ENCODE data around the gene BAIAP2.

Gene BAIAP2

DNA sequence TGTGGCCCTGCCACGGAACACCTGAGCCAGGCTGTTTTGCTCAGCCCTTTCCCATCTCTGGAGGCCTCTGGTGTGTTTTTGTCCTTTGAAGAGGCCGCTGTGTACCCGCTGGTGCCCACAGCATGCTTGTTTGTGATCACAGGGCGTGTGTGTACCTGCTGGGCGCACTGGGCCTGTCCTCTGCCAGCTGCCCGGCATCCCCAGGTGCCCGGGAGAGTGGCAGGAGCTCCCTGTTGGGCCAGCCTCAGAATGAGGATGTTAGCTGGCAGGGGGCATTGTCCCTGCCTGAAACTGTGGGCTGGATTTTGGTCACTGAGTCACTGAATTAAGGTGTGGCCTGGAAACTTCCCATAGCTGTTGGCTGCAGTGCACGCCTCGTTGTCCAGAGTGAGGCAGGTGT is 31.1 kb downstream of the BAIAP2 start:
- TF ChIP-seq EGR1 (IDR thresholded peaks at IDR 0.05) = peak; percentile 45
- TF ChIP-seq NFIC (IDR thresholded peaks at IDR 0.05) = peak; percentile 87
- TF ChIP-seq, protein P1, sequence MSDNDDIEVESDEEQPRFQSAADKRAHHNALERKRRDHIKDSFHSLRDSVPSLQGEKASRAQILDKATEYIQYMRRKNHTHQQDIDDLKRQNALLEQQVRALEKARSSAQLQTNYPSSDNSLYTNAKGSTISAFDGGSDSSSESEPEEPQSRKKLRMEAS (IDR thresholded peaks at IDR 0.05) = peak; percentile 82
- peak; percentile 91 for TF ChIP-seq FOXM1 (IDR thresholded peaks at IDR 0.05; ENCODE audit: borderline replicate concordance, low read depth)
- TF ChIP-seq RAD21 (IDR thresholded peaks at IDR 0.05; ENCODE audit: low read depth) = peak; percentile 5; the same call in 1 of the 2 replicates
- TF ChIP-seq TCF12 (IDR thresholded peaks at IDR 0.05; ENCODE audit: low read depth) = peak; percentile 99
- TF ChIP-seq CREB1 (IDR thresholded peaks at IDR 0.05; ENCODE audit: low read depth) = no peak
- TF ChIP-seq CEBPB (IDR thresholded peaks at IDR 0.05) = peak; percentile 26; the same call in 1 of the 2 replicates
- TF ChIP-seq TAF1 (IDR thresholded peaks at IDR 0.05; ENCODE audit: low read depth) = no peak
- peak; percentile 95 for TF ChIP-seq EP300 (IDR thresholded peaks at IDR 0.05; ENCODE audit: borderline replicate concordance)
- TF ChIP-seq, protein P2, sequence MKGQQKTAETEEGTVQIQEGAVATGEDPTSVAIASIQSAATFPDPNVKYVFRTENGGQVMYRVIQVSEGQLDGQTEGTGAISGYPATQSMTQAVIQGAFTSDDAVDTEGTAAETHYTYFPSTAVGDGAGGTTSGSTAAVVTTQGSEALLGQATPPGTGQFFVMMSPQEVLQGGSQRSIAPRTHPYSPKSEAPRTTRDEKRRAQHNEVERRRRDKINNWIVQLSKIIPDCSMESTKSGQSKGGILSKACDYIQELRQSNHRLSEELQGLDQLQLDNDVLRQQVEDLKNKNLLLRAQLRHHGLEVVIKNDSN (IDR thresholded peaks at IDR 0.05) = no peak
- TF ChIP-seq TEAD4 (IDR thresholded peaks at IDR 0.05) = peak; percentile 76
- TF ChIP-seq YY1 (IDR thresholded peaks at IDR 0.05; ENCODE audit: low read depth) = no peak
- no peak for TF ChIP-seq ZBTB7A (IDR thresholded peaks at IDR 0.05; ENCODE audit: low read depth)

DNA sequence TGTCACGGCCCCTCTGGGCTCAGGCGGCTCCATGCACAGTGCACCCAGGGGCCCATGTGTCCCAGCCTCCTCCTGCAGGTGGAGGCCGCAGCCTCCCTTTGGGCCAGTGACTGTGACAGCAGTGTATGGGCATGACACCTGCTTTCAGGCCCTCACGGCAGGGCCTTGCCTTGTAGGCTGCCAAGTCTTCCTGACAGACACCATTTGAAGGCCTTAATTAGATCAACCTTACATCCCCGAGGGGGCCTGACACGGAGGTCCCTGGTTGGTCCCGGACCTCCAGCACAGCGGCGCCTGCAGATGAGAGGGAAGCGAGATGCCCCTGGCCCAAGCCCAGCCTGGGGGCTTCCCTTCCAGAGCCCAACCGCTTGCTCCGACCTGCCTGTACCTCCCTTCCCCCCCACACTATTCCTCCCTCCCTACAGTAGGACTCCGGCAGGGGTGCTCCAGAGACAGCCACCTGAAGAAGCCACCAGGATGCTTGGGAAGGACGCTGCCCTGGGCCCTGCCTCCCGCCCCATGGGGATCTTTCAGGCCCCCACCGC is 31.9 kb downstream of the BAIAP2 start:
- no peak for TF ChIP-seq ZBTB7A (IDR thresholded peaks at IDR 0.05; ENCODE audit: low read depth)
- TF ChIP-seq YY1 (IDR thresholded peaks at IDR 0.05; ENCODE audit: low read depth) = no peak
- TF ChIP-seq, protein P1 (IDR thresholded peaks at IDR 0.05) = no peak

DNA sequence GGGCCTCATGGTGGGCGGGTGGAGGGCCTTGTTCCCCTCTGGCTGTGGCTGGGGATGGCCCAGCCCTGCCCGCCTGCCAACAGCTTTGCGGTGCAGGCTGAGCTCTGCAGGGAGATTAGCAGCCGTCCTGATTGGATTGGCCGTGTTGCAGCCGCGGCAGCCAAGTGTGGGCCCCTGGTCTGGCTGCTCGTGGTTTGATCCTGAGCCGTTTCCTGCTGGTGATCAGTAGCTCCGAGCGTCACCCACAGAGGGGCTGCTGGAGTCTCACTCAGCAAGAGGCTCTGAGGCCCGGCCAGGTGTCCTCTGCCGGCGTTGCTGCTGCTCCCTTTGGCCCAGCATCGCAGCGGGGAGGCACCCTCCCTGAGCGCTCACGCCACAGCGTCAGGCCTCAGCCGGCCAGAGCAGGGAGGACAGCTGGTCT is 32.5 kb downstream of the BAIAP2 start:
- TF ChIP-seq TAF1 (IDR thresholded peaks at IDR 0.05; ENCODE audit: low read depth) = no peak
- no peak for TF ChIP-seq ZBTB7A (IDR thresholded peaks at IDR 0.05; ENCODE audit: low read depth)
- TF ChIP-seq, protein P3, sequence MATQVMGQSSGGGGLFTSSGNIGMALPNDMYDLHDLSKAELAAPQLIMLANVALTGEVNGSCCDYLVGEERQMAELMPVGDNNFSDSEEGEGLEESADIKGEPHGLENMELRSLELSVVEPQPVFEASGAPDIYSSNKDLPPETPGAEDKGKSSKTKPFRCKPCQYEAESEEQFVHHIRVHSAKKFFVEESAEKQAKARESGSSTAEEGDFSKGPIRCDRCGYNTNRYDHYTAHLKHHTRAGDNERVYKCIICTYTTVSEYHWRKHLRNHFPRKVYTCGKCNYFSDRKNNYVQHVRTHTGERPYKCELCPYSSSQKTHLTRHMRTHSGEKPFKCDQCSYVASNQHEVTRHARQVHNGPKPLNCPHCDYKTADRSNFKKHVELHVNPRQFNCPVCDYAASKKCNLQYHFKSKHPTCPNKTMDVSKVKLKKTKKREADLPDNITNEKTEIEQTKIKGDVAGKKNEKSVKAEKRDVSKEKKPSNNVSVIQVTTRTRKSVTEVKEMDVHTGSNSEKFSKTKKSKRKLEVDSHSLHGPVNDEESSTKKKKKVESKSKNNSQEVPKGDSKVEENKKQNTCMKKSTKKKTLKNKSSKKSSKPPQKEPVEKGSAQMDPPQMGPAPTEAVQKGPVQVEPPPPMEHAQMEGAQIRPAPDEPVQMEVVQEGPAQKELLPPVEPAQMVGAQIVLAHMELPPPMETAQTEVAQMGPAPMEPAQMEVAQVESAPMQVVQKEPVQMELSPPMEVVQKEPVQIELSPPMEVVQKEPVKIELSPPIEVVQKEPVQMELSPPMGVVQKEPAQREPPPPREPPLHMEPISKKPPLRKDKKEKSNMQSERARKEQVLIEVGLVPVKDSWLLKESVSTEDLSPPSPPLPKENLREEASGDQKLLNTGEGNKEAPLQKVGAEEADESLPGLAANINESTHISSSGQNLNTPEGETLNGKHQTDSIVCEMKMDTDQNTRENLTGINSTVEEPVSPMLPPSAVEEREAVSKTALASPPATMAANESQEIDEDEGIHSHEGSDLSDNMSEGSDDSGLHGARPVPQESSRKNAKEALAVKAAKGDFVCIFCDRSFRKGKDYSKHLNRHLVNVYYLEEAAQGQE (IDR thresholded peaks at IDR 0.05; ENCODE audit: low read depth) = no peak
- TF ChIP-seq, protein P1 (IDR thresholded peaks at IDR 0.05) = no peak

DNA sequence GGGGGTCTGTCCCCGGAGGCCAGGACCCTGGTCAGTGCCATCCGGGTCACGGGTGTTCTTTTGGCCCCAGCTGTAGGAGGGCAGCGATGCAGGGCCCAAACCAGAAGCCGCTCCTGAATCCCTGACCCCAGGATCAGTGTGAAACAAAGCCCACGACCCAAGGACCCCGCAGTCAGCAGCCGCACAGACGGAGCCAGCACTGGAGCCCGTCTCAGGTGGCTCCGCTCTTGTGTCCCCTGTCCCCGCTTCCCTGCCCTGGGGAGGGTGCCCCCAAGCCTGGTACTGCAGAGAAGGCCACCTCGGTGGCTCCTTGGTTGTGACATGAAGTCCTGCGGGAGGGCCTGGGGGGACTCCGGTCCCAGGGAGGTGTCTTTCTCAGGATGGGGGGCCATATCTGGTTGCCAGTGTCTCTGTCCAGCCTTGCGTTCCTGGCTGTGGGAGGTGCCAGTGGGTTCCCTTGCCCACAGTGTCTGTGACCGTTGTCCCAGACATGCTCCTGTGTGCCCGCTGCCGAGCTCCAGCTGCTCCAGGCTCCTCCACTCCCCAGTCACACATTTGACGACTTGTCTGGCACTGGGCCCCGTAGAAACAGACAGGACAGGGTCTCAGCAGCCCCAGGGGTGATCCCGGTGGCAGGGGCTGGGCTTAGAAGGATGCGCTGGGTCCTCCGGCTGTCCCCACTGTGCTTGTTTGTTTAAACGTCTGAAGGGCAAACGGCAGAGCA is 33.6 kb downstream of the BAIAP2 start:
- no peak for TF ChIP-seq CREB1 (IDR thresholded peaks at IDR 0.05; ENCODE audit: low read depth)
- TF ChIP-seq, protein P3 (IDR thresholded peaks at IDR 0.05; ENCODE audit: low read depth) = peak; percentile 46
- no peak for TF ChIP-seq YY1 (IDR thresholded peaks at IDR 0.05; ENCODE audit: low read depth)
- no peak for TF ChIP-seq EGR1 (IDR thresholded peaks at IDR 0.05)
- TF ChIP-seq TAF1 (IDR thresholded peaks at IDR 0.05; ENCODE audit: low read depth) = no peak
- TF ChIP-seq, protein P1 (IDR thresholded peaks at IDR 0.05) = no peak
- no peak for TF ChIP-seq CEBPB (IDR thresholded peaks at IDR 0.05)

DNA sequence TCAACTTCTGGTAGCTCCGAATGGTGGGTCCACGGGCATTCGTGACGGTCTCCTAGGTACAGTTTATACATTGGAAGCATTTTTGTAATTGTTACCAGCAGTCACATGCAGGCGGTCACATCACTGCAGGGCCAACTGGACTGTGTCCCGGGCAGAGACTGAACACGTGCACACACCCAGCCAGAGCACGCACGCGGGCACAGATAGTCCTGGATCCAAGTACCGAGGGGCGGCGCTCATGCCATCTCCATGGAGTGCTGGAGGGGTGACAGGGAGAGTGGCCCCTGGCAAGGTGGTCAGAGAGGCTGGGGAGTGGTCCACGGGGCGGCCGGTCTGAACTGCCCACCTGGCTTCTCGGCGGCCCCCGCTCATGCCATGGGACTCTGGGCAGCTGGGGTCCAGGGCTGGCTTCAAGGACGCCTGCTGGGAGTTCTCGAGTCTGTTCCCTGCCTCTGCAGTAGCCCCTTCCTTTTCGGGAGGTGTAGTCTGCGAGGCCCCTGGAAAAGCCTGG is 34.2 kb downstream of the BAIAP2 start:
- no peak for TF ChIP-seq EGR1 (IDR thresholded peaks at IDR 0.05)
- TF ChIP-seq NFIC (IDR thresholded peaks at IDR 0.05) = no peak
- no peak for TF ChIP-seq CEBPB (IDR thresholded peaks at IDR 0.05)
- TF ChIP-seq EP300 (IDR thresholded peaks at IDR 0.05; ENCODE audit: borderline replicate concordance) = no peak
- no peak for TF ChIP-seq RAD21 (IDR thresholded peaks at IDR 0.05; ENCODE audit: low read depth)
- TF ChIP-seq, protein P1 (IDR thresholded peaks at IDR 0.05) = no peak
- TF ChIP-seq TEAD4 (IDR thresholded peaks at IDR 0.05) = no peak
- TF ChIP-seq, protein P2 (IDR thresholded peaks at IDR 0.05) = no peak
- no peak for TF ChIP-seq FOXM1 (IDR thresholded peaks at IDR 0.05; ENCODE audit: borderline replicate concordance, low read depth)
- TF ChIP-seq TAF1 (IDR thresholded peaks at IDR 0.05; ENCODE audit: low read depth) = no peak
- TF ChIP-seq ZBTB7A (IDR thresholded peaks at IDR 0.05; ENCODE audit: low read depth) = no peak
- TF ChIP-seq CREB1 (IDR thresholded peaks at IDR 0.05; ENCODE audit: low read depth) = no peak
- TF ChIP-seq TCF12 (IDR thresholded peaks at IDR 0.05; ENCODE audit: low read depth) = no peak
- TF ChIP-seq, protein P3 (IDR thresholded peaks at IDR 0.05; ENCODE audit: low read depth) = no peak

All from Ishikawa (cell line).